Colonic mucosa (tissue), 4 donors: ENCODE data around the gene OCIAD2. TPM values are rescaled to one million over a fixed set of nuclear protein-coding genes. Genes with fewer than 3 reads are reported as not detected.

ENCODE experiments used
- DNase-seq: peaks from one replicate; pipeline ENCODE4 v3.0.0-alpha.2; 2020
- H3K27ac ChIP-seq: fragments of 200-600 bp; one replicate; pipeline ENCODE4 v1.8.0; 2021
- H3K27me3 ChIP-seq: fragments of 200-600 bp; one replicate; pipeline ENCODE4 v1.8.0; 2021
- H3K36me3 ChIP-seq: fragments of 200-600 bp; one replicate; pipeline ENCODE4 v1.8.0; 2021
- H3K4me1 ChIP-seq: fragments of 200-600 bp; one replicate; pipeline ENCODE4 v1.8.0; 2021; ENCODE audit warnings: mild to moderate bottlenecking
- H3K4me3 ChIP-seq: fragments of 200-600 bp; one replicate; pipeline ENCODE4 v1.8.0; 2021
- H3K9ac ChIP-seq, 2 donors: one replicate each; pipeline ENCODE4 v1.7.0; 2013; ENCODE audit warnings: control low read depth in 2 of 2, low read depth in 2 of 2, low read length in 2 of 2
- H3K9me3 ChIP-seq: fragments of 200-600 bp; one replicate; pipeline ENCODE4 v1.8.0; 2021
- CTCF ChIP-seq: fragments of 200-600 bp; IDR thresholded peaks from one replicate; pipeline ENCODE4 v1.8.0; 2022; ENCODE audit warnings: antibody characterized with exemption, mild to moderate bottlenecking
- intact Hi-C: fragments of 100-400 bp; cut with DNase I; formaldehyde crosslinking; loops from one replicate; pipeline ENCODE4 v1.14.1; 2022
- total RNA-seq, 2 donors: library from RNA; stranded (reverse); fragmentation: NEBNext Ultra II Directional in 1 of 2; extraction: Animal tissue kit (Norgen Biotek cat#: 25700) in 1 of 2; gene quantifications; one replicate each; pipeline ENCODE4 v1.2.1, GENCODE V29; 2021
- donor health status: healthy.
- donor health status: DM: no; HTN: no; CAD: no.
- donor health status: DM: no; HTN: no; CAD: no.

Gene OCIAD2
- total RNA-seq, 2 donors from 2014 or later: 55.7 to 124 TPM

- Histone ChIP-seq H3K4me1 (no peaks in the 10 kb centered on the region), H3K27me3 (no peaks in the 10 kb centered on the region), H3K27ac (no peak overlapping the region), H3K4me3 (no peak overlapping the region), H3K36me3 (no peaks in the 10 kb centered on the region), H3K9me3 (no peaks in the 10 kb centered on the region), H3K9ac (no peak overlapping the region)
- no peak for DNase-seq
- intact Hi-C loops: no loop called here
- TF ChIP-seq CTCF: no peak
Observed at GRCh38 chr4:48841045-48841827, 65.3 kb downstream of the OCIAD2 start.

- H3K9ac ChIP-seq: no peak overlapping the region
- no peak overlapping the region for H3K4me3 ChIP-seq
- H3K27me3 ChIP-seq: no peaks in the 10 kb centered on the region
- H3K36me3 ChIP-seq: no peaks in the 10 kb centered on the region
- no peak for DNase-seq
- intact Hi-C loops: no loop called here
- no peaks in the 10 kb centered on the region for H3K9me3 ChIP-seq
- no peaks in the 10 kb centered on the region for H3K4me1 ChIP-seq
- no peak for TF ChIP-seq CTCF
- no peak overlapping the region for H3K27ac ChIP-seq
Observed at GRCh38 chr4:48836658-48837057, 69.9 kb downstream of the OCIAD2 start.

Other genes with a start within 250 kb of the OCIAD2 start
- gene FRYL, start 126.5 kb downstream of the OCIAD2 start, total RNA-seq: 100 to 1,000 TPM; 193 to 292 TPM
- gene OCIAD1, start 75.7 kb downstream of the OCIAD2 start, total RNA-seq: 100 to 1,000 TPM; 120 to 131 TPM
- 10 to 100 TPM; 18.2 to 29.9 TPM for gene CWH43, start 79.5 kb upstream of the OCIAD2 start, total RNA-seq